ENCODE measurements around the gene SPEF2.

SPEF2 gene

DNA sequence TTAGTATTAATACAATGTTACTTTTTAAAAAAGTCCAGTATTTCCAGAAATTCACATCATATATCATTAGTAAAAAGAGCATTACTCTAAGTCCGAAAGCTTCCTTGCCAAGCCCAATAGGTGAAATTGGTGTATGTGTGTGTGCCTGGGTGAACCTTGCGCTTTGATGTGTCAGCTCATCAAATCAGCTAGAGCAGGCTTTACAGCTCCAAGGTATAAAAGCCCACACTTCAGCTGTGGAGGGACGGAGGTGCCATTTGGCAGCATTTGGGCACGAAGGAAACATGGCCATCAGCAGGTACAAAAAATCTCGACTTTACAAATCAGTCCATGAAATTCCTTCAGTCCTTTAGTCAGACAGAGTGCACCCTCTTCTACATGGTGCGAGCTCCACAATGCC, 162.6 kb downstream of the SPEF2 start:
- DNase-seq (ENCODE audit: low spot score) = no peak

DNA sequence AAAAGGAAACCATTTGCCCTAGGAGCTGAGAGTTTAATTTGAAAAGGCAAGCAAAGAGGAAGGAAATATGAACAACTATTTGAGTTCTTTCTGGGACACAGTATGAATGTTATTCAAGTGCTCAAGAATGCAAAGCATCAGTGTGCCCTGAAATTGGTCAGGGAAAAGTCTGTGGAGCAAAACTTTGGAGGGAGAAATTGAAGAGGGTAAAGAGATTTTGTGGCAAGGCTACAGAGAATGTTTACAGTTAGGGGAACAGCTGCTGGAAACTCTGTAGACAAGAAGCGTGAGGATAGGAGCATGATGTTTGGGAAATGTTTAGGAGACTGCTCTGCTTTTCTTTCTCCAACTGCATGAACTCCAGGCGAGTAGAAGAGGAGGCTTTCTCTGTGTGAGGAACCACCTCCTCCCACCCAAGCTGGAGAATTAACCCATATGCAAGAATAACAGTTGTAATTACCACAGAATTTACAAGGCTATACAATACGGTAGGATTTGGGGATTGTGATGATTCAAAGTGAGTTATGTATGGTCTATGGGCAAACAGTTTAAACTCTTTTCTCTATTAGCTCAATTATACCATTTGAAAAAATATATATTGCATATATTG, 163.6 kb downstream of the SPEF2 start:
- DNase-seq (ENCODE audit: low spot score) = no peak

DNA sequence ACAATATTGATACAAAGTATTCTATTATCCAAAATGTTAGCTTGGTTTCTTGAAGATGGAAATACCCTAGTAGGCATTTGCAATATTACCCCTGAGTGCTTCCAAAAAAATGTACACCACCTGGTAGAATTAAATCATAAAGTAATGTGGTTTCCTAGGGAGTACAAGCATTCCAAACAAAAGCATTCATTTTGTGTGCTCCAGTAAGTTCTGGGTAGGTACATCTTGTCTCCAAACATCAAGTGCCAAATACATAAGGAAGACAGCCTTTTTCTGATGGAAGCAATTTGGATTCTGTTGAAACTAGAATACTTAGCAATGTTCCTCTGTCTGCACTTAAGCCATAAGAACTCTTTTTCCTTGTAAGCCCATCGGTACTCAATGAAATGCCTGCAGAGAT, 165.9 kb downstream of the SPEF2 start:
- DNase-seq (ENCODE audit: low spot score) = no peak

DNA sequence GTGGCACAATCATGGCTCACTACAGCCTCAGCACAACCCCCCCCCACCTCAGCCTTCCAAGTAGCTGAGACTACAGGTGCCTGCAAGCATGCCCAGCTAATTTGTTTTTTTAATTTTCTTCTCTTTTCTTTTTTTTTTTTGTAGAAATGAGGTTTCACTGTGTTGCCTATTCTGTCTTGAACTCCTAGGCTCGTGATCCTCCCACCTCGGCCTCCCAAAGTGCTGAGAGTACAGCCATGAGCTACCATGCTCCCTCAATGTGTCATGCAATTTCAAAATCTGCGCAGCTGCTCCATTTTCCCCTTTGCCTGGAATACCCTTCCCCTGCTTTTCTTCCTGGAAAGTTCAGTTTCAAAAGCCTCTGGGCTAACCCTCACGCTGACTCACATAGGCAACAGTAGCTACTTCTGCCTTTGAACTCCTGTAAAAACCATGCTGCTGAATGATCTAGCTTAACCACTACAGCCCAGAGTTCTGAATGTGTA, 168.0 kb downstream of the SPEF2 start:
- DNase-seq (ENCODE audit: low spot score) = no peak

DNA sequence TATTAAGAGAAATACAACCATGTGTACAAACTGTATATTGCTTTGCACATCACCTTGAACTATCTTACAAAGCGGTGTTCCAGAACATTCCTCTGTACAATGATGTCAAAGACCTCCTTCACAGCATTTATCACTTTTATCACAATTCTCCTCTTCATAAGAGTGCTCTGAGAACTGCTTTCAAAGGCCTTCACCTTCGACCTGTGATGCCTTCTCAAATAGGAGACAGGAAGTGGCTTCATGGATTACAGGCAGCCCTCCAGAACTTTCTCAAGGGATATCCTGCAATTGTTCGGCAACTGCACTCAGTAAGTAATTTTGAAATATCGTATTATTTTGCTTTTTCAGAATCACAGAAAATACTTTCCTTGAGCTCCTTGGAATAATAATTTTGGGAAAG, 171.1 kb downstream of the SPEF2 start:
- no peak for DNase-seq (ENCODE audit: low spot score)

DNA sequence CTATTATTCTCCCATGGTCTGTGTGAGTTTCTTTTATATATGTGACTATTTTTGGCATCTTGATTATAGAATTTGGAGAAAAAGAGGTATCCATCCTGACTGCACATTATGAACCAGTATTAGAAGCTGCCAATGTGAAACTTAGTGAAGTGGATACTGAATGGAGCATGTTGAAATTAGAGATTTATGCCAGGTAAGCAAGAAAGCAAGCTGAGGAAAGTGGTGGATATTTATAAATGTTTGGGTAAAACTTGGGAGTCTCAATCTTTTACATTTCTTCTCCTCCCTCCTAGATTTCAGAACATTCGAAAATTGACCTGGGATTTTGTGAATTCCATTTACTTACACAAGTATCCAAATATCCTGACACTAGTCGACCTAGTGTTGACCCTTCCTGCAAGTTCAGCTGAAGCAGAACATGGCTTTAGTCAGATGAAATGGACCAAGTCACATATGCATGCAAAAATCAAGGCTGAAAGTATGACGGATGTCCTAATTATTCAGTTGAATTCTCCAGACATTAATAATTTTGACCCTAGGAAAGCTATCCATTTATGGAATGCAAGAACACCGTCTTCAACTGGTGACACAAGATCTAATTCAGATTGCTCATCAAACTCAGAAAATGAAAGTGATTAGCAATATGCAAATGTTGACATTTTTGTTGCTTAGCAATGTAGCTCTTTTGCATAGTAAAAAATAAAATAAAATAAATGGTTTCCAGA, 172.2 kb downstream of the SPEF2 start:
- no peak for DNase-seq (ENCODE audit: low spot score)

DNA sequence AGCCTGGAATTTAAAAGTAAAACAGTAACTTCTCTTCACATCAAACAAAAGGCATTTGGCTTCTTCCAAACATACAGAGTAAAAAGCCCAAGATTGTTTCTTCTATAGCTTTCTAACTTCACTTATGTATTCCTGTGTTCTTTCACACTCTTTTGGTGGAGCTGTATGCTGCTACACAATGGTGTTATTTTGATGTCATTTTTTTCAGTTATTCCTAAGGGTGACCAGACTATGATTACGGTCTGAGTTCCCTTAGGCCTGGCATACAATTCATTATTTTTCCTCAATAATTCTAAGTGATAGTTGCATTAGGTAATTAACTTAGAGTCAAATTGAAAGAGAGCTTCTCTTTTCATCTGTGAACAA, 172.8 kb downstream of the SPEF2 start:
- DNase-seq (ENCODE audit: low spot score) = no peak

DNA sequence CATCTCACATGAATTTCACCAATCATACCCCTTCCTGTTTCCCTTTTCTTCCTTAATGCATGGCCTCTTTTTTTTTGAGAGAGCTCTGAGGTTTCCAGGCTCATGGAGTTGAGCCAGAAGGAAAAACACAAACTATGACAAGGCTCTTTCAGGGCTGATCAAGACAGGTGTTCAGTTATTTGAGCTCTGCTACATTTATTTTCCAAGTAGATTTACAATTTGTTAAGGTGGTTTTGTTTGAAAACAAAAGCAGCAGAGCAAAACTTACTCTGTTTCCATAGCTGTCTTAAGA, 176.6 kb downstream of the SPEF2 start:
- DNase-seq (ENCODE audit: low spot score) = no peak

DNA sequence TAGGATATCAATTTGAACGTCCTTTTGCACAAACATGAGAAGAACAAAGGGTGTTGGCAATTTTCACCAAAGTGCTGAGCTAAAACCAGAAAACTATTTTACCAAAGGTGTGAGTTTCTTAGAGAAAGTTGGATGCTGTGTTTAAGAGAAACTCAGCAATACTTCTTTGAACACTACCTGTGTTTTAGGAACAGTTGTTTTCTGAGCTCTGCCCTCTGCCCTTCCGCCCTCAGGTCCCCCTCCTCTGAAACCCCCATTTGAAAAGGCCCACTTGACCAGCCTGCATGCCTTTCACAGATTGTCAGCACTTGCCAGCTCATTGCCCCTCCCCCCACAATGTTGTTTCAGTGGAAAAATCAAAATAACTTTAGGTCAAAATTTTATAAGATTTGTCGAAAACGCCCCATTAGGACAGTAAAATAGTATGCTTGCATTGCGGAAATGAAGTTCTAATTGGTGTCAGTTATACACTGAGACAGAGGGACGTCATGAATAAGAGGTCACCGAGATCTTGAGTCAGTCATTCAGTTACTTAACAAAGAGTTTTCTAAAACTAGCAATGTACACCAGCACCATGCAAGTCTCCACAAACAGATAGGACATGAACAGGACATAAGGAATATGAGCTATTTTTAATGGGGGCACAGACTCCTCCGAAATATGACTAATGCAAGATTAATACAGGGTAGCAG, 177.2 kb downstream of the SPEF2 start:
- DNase-seq (ENCODE audit: low spot score) = no peak

DNA sequence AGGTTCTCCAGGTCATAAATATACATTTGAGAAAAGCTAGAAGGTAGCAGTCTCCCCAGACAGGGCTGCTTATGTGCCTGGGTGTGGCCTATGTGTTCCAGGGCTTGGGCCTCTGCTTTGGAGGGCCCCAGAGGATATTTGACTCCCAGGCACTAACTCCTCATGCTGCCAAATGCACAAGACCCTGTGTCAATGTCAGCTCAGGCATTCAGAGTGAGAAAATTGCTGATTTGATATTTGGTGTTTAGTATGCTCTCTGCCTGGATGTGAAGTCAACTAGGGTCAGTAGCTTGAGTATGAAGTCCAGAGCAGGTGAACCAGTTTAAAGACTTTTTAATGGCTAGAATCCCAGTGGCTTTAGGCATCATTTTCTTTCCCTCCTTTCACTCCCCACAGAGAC, 181.5 kb downstream of the SPEF2 start:
- DNase-seq (ENCODE audit: low spot score) = no peak

DNA sequence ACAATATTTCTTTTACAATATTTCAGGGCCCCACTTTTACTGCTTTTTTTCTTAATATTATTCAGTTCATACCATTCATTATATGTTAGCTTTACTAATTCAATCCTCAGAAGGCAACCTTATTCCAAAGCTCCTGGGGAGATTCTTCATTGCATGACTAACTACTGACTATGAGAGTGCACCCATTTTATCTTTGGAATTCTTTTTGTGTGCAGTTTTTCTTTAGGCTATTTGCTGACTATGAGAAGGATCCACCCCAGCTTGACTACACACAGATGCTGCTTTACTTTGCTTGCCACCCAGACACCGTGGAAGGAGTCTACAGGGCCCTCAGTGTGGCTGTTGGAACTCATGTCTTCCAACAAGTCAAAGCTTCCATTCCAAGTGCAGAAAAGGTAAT, 182.1 kb downstream of the SPEF2 start:
- no peak for DNase-seq (ENCODE audit: low spot score)

DNA sequence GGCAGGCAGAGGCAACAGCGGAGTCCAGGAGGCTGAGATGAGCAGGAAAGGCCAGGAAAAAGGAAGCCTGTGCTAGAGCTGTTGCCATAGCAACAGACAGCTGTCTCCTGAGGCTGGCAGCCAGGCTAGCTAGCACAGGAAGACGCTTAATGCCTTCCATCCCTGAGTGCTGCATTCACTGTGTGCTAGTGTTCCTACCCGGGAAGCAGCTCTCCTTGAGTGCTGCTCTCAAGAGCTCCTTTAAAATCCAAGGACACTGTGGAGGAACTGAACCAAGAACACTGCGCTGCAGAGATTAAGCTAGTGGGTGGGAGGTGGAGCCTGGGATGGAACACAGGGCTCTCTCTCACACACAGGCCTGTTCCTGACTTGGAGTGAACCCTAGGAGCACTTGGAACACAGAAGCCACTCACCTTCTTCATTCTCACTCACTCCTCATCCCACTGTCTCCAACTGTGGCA, 185.6 kb downstream of the SPEF2 start:
- DNase-seq (ENCODE audit: low spot score) = no peak

DNA sequence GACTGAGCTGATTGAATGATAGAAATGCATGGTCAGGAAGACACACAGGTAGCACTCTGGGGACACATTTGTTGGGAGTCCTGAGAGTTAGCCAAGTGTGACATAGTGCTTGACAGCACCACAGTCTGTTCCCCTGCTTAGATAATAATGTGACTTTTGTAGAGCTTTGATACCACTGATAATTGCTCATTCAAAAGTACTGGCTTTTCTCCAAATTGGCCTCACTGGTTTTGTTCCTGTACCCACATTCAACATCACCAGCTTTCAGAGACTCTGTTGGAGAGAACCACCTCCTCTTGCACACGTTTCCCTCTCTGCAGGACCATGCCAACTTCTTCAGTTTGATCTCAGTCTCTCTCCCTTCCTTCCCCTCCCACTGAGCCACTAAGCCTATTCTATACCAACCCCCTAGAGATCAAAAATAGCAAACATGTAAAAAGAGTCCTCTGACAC, 186.6 kb downstream of the SPEF2 start:
- no peak for DNase-seq (ENCODE audit: low spot score)

DNA sequence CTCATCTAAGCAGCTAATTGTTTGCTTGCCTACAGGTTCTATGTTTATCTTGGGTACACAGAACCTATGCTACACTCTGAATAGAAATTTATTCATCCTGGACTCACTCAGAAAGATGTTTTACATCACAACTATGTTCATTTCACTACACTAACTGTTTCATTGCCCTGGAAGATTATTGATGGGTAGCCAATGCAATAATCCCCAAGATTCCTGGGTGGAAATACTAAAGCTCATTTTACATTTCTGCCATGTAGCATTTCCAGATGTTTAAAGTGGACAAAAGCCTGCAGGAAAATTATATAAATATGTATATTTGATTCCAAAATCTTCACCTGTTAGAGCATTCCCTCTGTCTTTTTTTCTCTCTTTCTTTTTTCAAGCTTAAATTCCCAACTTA, 187.2 kb downstream of the SPEF2 start:
- DNase-seq (ENCODE audit: low spot score) = no peak

DNA sequence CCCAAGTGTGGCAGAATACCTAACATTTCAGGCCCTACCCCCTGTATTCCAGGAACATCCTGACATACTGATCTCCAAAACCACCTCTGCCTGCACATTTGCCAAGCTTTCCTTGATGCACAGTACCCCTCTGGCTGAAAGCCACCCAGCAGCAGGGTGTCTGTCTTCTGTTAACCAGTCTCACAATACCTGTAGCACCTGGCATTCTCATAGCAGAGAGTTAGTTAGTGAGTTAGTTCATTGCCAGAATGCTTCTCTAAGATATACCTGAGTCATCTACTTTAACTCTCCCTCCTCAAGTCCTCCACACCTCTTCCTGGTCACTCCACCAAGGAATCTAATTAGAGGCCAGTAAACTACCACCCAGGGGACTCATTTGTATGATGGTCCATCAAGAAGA, 192.9 kb downstream of the SPEF2 start:
- no peak for DNase-seq (ENCODE audit: low spot score)

DNA sequence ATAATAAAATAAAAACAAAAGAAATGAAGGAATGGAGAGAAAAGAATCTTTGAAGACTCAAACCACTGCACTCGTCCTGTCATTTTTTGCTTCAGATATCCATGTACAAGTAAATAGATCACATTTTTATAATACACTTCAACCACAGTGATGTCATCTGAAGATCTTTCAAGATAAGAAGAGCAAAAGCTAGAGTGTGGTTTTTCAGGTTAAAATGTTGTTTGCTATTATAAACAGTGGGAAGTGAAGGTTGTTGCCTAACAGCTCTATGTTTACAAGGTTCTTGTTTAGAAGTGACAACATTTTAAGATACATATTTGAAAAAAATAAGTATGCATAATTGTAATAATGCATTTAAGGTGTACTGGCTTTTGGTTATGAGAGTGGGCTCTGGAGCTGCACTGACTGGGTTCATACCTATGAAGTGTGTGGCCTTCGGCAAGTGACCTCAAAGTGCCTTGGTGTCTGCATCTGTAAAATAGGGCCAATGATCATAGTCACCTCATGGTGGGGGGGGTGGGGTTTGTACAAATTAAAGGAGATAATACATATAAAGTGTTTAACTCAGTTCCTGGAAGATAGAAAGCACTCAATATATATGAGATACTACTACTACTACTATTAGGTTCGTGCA, 193.6 kb downstream of the SPEF2 start:
- DNase-seq (ENCODE audit: low spot score) = no peak

DNA sequence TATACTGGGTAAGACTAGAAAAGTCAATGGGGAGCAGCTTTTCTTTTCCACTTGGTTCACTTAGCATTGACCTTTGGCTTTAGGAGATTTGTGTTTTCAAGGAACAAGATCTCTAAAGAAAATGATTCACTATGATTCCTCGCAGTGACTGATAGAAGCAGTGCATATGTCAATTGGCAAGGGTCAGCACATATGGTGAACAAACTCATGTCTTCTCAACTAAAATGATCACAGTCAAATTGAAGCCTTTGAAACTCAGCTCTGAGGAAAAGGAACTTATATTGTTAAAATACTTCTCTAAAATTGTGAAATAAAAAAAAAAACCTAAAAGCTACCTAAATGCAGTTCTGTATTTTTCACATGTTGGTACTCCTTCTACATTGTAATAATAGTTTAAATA, 195.9 kb downstream of the SPEF2 start:
- DNase-seq (ENCODE audit: low spot score) = no peak

DNA sequence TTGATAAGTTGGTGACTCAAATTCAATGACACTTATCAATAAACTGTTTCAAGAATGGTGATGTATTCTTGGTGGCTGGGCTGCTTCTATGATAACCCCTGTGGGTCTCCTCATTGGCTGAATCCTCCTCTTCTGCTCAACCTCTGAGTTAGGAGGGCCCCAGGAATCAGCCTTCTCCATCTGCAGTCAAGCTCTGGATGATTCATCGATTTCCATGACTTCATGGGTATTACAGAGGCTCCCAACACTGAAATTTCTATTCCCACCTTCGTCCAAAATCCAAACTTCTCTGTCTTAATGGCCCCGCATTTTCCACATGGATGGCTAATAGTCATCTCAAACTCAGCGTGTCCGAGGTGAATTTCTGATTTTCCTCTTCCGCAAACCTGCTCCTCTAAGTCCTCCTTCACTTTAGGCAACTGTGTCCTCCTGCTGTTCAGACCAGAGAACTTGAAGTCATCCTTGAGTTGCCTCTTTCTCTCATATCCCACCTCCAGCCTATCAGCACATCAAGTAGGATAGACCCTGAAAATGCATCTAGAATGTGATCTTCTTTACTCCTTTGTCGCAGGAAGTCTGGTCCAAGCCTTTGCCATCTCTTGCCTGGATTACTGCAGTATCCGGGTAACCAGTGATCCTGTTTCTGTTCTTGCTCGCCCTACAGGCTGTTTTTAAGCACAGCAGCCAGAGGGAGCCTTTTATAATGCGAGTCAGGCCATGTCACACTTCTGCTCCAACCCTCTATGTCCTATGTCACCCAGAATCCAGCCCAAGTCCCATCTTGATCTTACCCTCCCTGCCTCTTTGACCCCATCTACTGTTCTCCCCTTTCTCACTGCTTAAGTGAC, 197.7 kb downstream of the SPEF2 start:
- peak; percentile 9 for DNase-seq (ENCODE audit: low spot score)

DNA sequence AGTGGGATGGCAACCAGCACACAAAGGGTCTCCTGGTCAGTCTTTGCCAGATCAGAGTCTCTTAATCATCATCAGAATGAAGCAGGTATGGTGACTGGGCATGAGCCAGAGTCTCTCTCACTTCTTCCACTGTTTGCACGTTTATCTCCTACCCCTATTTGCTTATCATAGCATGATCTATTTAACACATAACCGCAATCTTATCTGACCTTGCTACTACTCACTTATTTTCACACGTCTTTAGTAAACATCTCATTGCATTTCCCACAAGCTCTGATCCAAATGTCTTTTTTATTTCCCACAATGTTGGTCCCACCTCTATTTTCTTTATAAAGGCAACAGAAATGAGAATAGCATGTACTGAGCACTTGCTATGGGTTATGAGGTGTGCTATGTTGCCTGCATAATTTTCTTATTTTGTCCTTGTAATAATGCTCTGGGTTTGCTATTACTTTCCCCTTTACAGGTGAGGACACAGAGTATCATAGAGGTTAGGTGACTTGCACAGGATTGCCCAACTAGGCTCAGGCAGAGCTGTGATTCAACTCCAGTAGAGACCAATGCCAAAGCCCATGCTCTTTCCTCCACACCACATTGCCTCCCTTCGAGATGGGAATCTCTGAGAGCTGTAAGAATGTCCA, 199.3 kb downstream of the SPEF2 start:
- DNase-seq (ENCODE audit: low spot score) = no peak

DNA sequence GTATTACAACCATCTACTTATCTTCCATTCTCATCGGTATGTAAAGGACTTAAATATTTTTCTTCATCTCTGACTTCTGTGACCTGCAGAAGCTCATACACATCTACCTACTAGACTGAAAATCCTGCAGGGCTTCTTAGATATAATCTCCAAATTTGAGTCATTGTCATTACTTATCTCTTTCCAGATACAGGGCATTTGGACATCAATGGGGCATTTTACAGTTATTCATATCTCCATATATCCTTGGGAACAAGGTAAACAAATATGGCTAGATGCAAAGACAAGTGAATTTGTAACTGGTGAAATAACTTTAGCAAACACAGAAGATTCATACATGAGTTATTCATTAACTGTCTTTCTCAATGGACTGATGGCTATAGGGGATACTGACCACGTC, 201.4 kb downstream of the SPEF2 start:
- no peak for DNase-seq (ENCODE audit: low spot score)

DNA sequence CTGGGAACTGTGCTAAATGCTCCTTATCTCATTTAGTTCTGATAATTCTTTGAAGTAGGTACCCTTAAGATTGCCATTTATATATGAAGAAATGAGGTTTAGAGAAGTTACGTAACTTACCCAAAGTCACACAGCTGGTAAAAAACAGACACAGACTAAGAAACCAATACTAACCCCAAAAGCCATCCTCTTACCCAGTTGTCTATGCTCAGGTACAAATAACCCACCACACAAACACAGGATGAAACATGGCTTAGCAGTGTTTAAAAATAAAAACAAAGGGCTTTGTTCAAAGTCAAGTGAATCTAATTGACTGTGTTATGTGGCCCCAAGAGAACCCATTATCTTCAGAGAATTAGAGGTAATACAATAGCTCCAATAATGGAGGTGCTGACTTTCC, 202.0 kb downstream of the SPEF2 start:
- no peak for DNase-seq (ENCODE audit: low spot score)

DNA sequence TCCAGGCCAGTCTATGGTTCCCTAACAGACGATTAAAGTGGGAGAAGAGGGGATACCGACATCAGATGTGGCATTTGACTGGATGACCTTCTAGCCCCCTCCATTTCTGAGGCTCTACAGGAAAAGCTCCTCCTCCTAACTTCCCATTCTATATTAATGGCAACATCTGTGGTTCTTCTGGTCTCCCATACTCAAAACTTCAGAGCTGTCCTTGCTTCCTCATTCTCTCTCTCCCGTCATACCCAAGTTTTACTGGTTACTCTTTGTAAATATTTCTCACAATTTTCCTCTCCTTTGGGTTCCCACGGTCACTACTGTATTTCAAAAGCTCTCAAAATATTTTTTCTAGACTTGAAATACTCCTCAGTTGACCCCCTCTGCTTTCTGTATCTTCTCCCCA, 203.1 kb downstream of the SPEF2 start:
- no peak for DNase-seq (ENCODE audit: low spot score)

Measured in hematopoietic multipotent progenitor cell treated with erythropoietin and hydrocortisone succinate and interleukin-3 and kit ligand, for 17 days (in vitro differentiated cells).